GM20431 (cell line): Measurements from ENCODE around the gene CYP11A1.

Experiments
- in situ Hi-C: fragments of 300-500 bp; cut with MseI, MboI; formaldehyde crosslinking; loops from one replicate; pipeline ENCODE4 v1.15.0; 2020; ENCODE audit warnings: low sequenced_read_pairs; ENCODE audit not compliant: unreplicated experiment

The CYP11A1 gene

GRCh38 chr15:74367296-74367854 is at the start of gene CYP11A1:
Gene CYP11A1 (minus strand): TSS chr15:74367646. CDS start chr15:74367585, 61 bp downstream.
- in situ Hi-C loops, result loop anchor here (25.0 kb wide), 1 partner anchor 395 kb away; no protein-coding TSS in a partner anchor

- in situ Hi-C loops, result no loop called here
Observed at GRCh38 chr15:74417225-74417624, 49.8 kb upstream of the CYP11A1 start.

GRCh38 chr15:74415966-74416916 is 48.8 kb upstream of the CYP11A1 start:
- in situ Hi-C loops, result no loop called here

- in situ Hi-C loops, result no loop called here
Observed at GRCh38 chr15:74414603-74415338, 47.3 kb upstream of the CYP11A1 start.

GRCh38 chr15:74414081-74414580 is 46.7 kb upstream of the CYP11A1 start:
- in situ Hi-C loops, result no loop called here

- in situ Hi-C loops, result no loop called here
Observed at GRCh38 chr15:74413350-74414080, 46.1 kb upstream of the CYP11A1 start.

- in situ Hi-C loops, result no loop called here
Observed at GRCh38 chr15:74412159-74412558, 44.7 kb upstream of the CYP11A1 start.

GRCh38 chr15:74411686-74412085 is 44.2 kb upstream of the CYP11A1 start:
- in situ Hi-C loops, result no loop called here

GRCh38 chr15:74410502-74410901 is 43.1 kb upstream of the CYP11A1 start:
- in situ Hi-C loops, result no loop called here

GRCh38 chr15:74409225-74409624 is 41.8 kb upstream of the CYP11A1 start:
- in situ Hi-C loops, result no loop called here

- in situ Hi-C loops, result no loop called here
Observed at GRCh38 chr15:74408815-74409214, 41.4 kb upstream of the CYP11A1 start.

GRCh38 chr15:74408385-74408784 is 40.9 kb upstream of the CYP11A1 start:
- in situ Hi-C loops, result no loop called here

- in situ Hi-C loops, result no loop called here
Observed at GRCh38 chr15:74406992-74407705, 39.7 kb upstream of the CYP11A1 start.

- in situ Hi-C loops, result no loop called here
Observed at GRCh38 chr15:74406517-74406916, 39.1 kb upstream of the CYP11A1 start.

GRCh38 chr15:74405823-74406222 is 38.4 kb upstream of the CYP11A1 start:
- in situ Hi-C loops, result no loop called here

- in situ Hi-C loops, result no loop called here
Observed at GRCh38 chr15:74403991-74404563, 36.6 kb upstream of the CYP11A1 start.

GRCh38 chr15:74403588-74403919 is 36.1 kb upstream of the CYP11A1 start:
- in situ Hi-C loops, result no loop called here

- in situ Hi-C loops, result no loop called here
Observed at GRCh38 chr15:74402873-74403587, 35.6 kb upstream of the CYP11A1 start.
